HG03064 (cell line): ENCODE results near the gene TDP1.
"Not testable (repeated sequence)": the region's sequence is repeated elsewhere in the genome, so short reads cannot be mapped to it uniquely, and the experiment has no call there.

Experiments
- ATAC-seq: cut with Tn5 transposase; IDR thresholded peaks from one replicate; pipeline ENCODE4 v1.9.1; 2021; ENCODE audit warnings: low read depth; ENCODE audit not compliant: unreplicated experiment

Gene TDP1

GRCh38 chr14:89986462-89987160 lies 30.9 kb downstream of the TDP1 start:
- no peak for ATAC-seq

DNA sequence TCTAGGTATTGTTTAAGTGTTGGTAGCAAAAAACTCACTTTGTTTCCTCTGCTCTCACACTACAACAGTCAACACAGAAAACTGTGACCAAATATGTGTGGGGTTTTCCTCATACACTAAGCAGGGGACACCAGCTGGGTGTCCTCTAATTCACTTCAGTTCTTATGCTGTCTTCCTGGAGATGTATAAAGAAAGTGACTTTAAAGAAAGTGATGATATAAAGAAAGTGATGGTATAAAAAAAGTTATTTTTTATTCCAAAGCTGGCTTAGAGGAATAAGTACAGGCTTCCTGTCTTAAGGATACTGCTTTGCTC lies 31.4 kb downstream of the TDP1 start:
- ATAC-seq = no peak

- no peak for ATAC-seq
Measured at GRCh38 chr14:89988787-89989186, 33.1 kb downstream of the TDP1 start.

DNA sequence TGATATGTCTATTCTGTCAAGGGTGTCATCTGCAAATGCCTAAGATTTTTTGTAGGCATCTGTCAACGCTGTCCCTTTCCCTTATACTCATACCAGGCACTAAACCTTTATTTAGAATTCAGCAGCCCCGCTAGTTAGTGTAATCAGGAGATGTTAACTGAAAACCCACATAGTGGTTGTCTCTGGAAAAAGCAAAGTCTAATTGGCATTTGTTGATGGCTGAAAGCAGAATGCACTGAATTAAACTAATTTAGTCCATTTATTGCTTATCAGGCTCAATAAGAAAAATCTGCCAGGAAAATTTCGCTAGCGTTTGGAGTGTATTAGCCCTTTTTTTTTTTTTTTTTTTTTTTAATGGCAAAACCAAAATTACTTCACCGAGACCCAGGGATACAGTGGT lies 34.5 kb downstream of the TDP1 start:
- no peak for ATAC-seq

DNA sequence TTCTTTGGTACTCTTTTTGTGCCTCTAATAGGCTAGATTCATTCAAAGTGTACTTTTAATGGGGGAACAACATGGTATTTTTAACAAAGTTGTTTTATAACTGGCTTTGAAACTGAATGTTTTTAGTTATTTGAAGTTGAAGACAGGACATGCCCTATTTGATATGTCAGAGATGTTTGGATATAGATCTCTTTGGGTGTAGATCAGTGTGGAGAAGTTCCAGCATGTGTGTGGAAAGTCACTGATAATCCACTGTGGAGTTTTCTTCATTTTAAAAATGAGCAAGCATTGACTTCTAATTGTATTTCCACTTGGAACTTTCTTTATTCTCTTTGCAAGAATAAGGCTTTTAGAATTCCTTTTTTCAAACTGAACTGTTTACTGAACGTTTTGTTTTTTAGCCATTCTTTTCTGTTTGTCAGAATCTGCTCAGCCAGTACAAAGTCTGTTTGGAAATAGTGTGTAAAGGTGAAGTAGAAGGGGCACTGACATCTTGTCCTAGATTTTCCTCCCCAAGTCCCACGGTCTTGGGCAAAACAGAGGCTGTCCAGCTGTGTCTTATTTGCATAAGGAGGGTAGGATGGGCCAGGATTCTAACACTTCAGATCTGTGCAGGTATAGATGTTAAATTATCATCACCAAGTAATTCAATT lies 35.0 kb downstream of the TDP1 start:
- no peak for ATAC-seq

- no peak for ATAC-seq
Measured at GRCh38 chr14:89992273-89992672, 36.5 kb downstream of the TDP1 start.

DNA sequence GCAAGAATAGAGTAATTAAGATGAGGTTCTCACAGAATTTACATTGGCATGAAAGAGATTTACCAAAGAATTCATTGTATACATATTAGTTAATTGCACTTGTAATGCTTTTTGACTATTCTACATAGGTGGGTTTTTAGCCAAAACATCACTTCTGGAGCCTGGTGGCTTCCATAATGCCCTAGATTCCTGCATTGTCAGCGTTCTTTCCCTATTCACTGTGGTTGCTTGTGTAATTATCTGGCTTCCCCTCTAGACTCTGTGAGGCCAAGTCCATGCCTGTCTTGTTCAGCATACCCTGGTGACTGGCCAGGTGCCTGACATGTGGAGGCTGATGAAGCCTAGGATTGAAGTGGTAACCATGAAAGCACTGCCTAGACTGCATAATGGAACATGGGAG lies 41.2 kb downstream of the TDP1 start:
- no peak for ATAC-seq

GRCh38 chr14:90000935-90001334 lies 45.2 kb downstream of the TDP1 start:
- ATAC-seq = no peak

GRCh38 chr14:90003526-90004307 lies 48.0 kb downstream of the TDP1 start:
- no peak for ATAC-seq

DNA sequence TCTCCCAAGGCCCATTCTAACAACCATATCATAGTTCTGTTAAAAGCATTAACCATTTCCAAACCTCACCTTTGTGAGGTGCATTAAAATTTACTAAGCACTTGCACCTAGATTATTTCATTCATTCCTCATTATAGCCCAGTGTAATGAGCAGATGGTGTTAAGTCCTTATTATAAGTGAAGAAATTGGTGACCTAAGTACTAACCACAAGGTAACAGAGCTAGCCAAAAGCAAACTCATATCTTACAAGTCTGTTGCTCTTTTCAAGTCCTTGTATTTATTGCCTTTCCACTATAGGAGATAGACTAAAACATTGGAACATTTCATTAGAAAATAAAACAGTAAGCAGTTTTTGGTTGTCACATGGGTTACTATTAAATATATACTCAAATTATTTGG lies 49.7 kb downstream of the TDP1 start:
- no peak for ATAC-seq

- no peak for ATAC-seq
Measured at GRCh38 chr14:90005939-90006530, 50.3 kb downstream of the TDP1 start.

- no peak for ATAC-seq
Measured at GRCh38 chr14:90017371-90017770, 61.6 kb downstream of the TDP1 start.

DNA sequence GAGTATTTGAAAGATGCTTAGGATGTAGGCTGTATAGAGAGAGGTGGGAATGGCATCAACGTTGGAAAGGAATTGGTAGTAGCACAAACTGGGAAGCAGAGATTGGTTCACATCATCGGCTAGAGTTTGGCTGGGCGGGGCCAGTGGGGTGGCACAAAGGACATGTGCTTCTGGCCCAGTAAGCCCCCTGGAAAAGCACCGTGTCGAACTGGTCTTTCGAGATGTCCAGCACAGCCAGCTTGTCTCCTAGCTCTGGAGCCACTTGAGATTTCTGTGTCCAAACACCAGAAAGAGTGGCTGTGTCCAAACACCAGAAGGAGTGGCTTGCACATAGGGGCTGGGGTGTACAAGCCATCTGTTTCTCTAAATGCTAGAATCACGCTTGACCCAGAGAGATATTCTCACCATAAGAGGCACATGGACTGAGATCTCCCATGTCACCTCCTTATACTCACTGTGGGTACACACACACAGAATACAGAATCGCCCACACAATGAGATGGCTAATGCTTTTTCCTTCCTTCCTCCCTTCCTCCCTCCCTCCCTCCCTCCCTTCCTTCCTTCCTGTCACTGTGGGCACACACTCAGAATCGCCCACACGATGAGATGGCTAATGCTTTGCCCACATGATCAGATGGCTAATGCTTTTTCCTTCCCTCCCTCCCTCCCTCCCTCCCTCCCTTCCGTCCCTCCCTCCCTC lies 64.2 kb downstream of the TDP1 start:
- ATAC-seq = no peak

DNA sequence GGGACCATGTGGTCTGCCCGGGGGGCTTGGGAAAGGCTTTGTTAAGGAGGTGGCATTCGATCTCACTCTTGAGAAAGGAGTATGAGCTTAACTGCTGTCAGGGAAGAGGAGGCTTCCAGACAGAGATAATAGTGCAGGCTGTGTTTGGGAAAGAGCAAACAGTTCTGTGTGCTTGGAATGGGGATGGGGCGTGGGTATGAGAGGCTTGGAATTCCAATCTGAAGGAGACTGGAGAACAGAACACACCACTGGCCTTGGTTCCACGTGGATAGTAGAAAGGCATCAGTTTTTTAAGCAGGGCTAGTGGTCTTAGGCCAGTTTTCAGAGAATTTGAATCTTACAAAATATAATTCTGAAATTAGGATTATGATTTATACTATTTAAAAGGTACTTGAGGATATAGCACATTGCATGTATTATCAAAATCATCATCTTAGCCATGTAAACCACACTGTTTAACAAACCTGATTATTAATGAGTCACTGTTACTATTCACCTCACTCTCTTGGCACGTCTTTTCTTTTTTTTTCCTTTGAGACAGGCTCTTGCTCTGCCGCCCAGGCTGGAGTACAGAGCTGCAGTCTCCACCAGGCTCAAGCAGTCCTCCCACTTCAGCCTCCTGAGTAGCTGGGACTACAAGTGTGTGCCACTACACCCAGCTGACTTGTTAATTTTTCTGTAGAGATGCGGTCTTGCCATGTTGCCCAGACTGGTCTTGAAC lies 67.6 kb downstream of the TDP1 start:
- no peak for ATAC-seq

DNA sequence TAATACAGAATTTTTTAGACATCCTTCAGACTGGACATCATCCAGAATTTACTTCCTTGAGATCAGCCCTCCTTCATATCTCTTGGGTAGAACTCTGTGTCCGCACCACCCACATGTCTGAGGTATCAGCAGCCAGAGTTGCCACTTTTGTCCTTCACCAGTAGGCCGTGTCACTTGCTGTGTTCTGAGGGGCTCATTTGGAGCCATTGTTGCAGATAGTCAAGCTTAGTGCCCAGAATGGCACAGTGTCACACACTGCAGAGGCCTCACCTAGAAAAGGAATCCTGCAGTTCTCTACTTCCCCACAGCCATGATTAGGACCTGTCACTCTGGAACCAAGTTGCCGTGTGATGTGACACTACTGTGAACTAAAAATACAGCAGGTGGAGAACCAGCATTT lies 69.2 kb downstream of the TDP1 start:
- no peak for ATAC-seq

DNA sequence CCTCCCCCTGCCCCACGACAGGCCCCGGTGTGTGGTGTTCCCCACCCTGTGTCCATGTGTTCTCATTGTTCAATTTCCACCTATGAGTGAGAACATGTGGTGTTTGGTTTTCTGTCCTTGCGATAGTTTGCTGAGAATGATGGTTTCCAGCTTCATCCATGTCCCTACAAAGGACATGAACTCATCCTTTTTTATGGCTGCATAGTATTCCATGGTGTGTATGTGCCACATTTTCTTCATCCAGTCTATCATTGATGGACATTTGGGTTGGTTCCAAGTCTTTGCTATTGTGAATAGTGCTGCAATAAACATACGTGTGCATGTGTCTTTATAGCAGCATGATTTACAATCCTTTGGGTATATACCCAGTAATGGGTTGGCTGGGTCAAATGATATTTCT lies 70.9 kb downstream of the TDP1 start:
- ATAC-seq = not testable (repeated sequence)

- no peak for ATAC-seq
Measured at GRCh38 chr14:90027842-90028241, 72.1 kb downstream of the TDP1 start.

- no peak for ATAC-seq
Measured at GRCh38 chr14:90034156-90034555, 78.4 kb downstream of the TDP1 start.

DNA sequence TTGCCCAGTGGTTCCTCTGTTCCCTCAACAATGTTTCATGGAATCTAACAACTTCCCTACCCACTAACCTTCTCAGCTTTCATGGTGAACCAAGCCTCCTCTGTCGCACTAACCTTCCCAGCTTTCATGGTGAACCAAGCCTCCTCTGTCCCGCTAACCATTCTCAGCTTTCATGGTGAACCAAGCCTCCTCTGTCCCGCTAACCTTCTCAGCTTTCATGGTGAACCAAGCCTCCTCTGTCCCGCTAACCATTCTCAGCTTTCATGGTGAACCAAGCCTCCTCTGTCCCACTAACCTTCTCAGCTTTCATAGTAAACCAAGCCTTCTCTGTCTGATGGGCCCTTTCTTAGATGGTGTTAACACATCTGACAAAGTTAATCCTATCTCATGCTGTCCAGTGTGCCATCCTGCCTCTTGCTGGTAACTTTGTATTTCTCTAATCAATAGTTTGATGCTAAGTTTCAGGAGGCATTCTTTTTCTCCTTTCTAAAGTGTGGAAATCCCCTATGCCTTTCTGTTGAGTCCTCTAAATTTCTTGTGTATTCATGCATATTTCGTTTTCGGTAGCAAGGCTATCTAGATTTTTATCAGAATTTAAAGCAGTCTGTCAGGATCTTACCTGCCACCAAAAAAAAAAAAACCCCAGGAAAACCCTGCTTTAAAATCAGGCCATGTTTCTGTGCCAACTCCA lies 79.3 kb downstream of the TDP1 start:
- ATAC-seq = no peak
